GM12878 (cell line): ENCODE measurements around the gene SELPLG. TPM values are rescaled to one million over a fixed set of nuclear protein-coding genes. Genes with fewer than 3 reads are reported as not detected.
A peak's percentile ranks its signal among the peaks of the same experiment; 100 is the strongest.

Experiments
- ATF2 ChIP-seq: IDR thresholded peaks from 2 replicates; pipeline ENCODE4 v1.6.1; 2012; ENCODE audit warnings: low read length, inconsistent platforms
- BCL3 ChIP-seq: IDR thresholded peaks from 2 replicates; pipeline ENCODE4 v1.6.1; 2011; ENCODE audit warnings: borderline replicate concordance, low read depth, mild to moderate bottlenecking, moderate library complexity, low read length; ENCODE audit not compliant: insufficient read depth, poor library complexity, severe bottlenecking
- MYB ChIP-seq: fragments of 150-350 bp; IDR thresholded peaks from 2 replicates; pipeline ENCODE4 v1.6.1; 2014; ENCODE audit warnings: mild to moderate bottlenecking, low read depth, low read length, borderline replicate concordance
- NBN ChIP-seq: fragments of 450-650 bp; IDR thresholded peaks from 2 replicates; pipeline ENCODE4 v1.6.1; 2016
- NKRF ChIP-seq: fragments of 450-650 bp; conservative IDR thresholded peaks from 2 replicates; pipeline ENCODE4 v1.6.1; 2017; ENCODE audit warnings: mild to moderate bottlenecking, moderate library complexity
- NR2C1 ChIP-seq: fragments of 450-650 bp; IDR thresholded peaks from 2 replicates; pipeline ENCODE4 v1.6.1; 2017; ENCODE audit warnings: antibody characterized with exemption, mild to moderate bottlenecking, moderate library complexity
- PBX3 ChIP-seq: IDR thresholded peaks from 2 replicates; pipeline ENCODE4 v1.6.1; 2011; ENCODE audit warnings: mild to moderate bottlenecking, low read depth, low read length, moderate library complexity; ENCODE audit not compliant: insufficient replicate concordance
- PRDM15 ChIP-seq: fragments of 450-650 bp; formaldehyde crosslinking; IDR thresholded peaks from 2 replicates; pipeline ENCODE4 v1.4.0; 2020; ENCODE audit warnings: mild to moderate bottlenecking, moderate library complexity
- SMC3 ChIP-seq: IDR thresholded peaks from 2 replicates; pipeline ENCODE4 v1.6.1; 2011; ENCODE audit warnings: low read length, improper control_type of control experiment, borderline replicate concordance
- TCF7 ChIP-seq: IDR thresholded peaks from 2 replicates; pipeline ENCODE4 v1.6.1; 2014; ENCODE audit warnings: antibody characterized with exemption, borderline replicate concordance
- USF1 ChIP-seq: IDR thresholded peaks from 2 replicates; pipeline ENCODE4 v1.6.1; 2011; ENCODE audit warnings: borderline replicate concordance, low read depth, mild to moderate bottlenecking, moderate library complexity, mixed read lengths, low read length; ENCODE audit not compliant: insufficient read depth; ENCODE audit errors: extremely low read length
- WRNIP1 ChIP-seq: IDR thresholded peaks from 2 replicates; pipeline ENCODE4 v1.6.1; 2011; ENCODE audit warnings: low read depth, low read length, improper control_type of control experiment, borderline replicate concordance
- ZNF274 ChIP-seq: IDR thresholded peaks from one replicate; pipeline ENCODE4 v1.8.0; 2011; ENCODE audit not compliant: insufficient read length, insufficient read depth
- ZZZ3 ChIP-seq: IDR thresholded peaks from 2 replicates; pipeline ENCODE4 v1.6.1; 2011; ENCODE audit warnings: low read depth; ENCODE audit not compliant: control insufficient read depth, insufficient read length
- polyA plus RNA-seq, 11 experiments: library from polyadenylated mRNA; depleted of rRNA in 4 of 11; unstranded in 6 of 11; stranded (reverse) in 5 of 11; fragments of >200 nt; fragmentation: Nextera tagmentation in 4 of 11; fragmentation: Illumina TruSeq in 1 of 11; extraction: Ambion mirVana in 4 of 11; extraction: Trizol in 1 of 11; gene quantifications; 1 replicate in 1 of 11; 2 replicates in 10 of 11; pipeline versions ENCODE4 v1.2.1 to v1.2.3, GENCODE V29; 2011 to 2016; ENCODE audit warnings: inconsistent platforms in 2 of 11, missing spikeins in 2 of 11, low read depth in 1 of 11
- total RNA-seq, 4 experiments: library from RNA; depleted of rRNA in 3 of 4; stranded (reverse); fragments of >200 nt in 3 of 4; fragmentation: Illumina TruSeq in 1 of 4; extraction: Trizol in 1 of 4; gene quantifications; 2 replicates each; pipeline versions ENCODE4 v1.2.1 to v1.2.3, GENCODE V29; 2013 to 2021

SELPLG gene
- total and polyA plus RNA-seq, 10 of the 15 experiments (the other 5 are each of a cell fraction or from before 2014, with no cell fraction given): 3.2 to 32.3 (median 23.9) TPM

GRCh38 chr12:108573317-108573716, 60.4 kb downstream of the SELPLG start (continued):
- TF ChIP-seq NKRF (no peak), PBX3 (no peak), ATF2 (peak; percentile 84), TCF7 (peak; percentile 98), WRNIP1 (no peak), PRDM15 (CRISPR knock-in tag) (no peak), NR2C1 (no peak), USF1 (no peak), SMC3 (no peak), BCL3 (peak; percentile 40), MYB (no peak), ZNF274 (no peak), NBN (peak; percentile 30; the same call in 1 of the 2 replicates), ZZZ3 (no peak)
